HG03095 (cell line): ENCODE results near the gene SUB1.
"Not testable (repeated sequence)": the region's sequence is repeated elsewhere in the genome, so short reads cannot be mapped to it uniquely, and the experiment has no call there.

Experiments used
- ATAC-seq: cut with Tn5 transposase; IDR thresholded peaks from one replicate; pipeline ENCODE4 v1.9.1; 2021; ENCODE audit warnings: moderate library complexity; ENCODE audit not compliant: unreplicated experiment

Gene SUB1

DNA sequence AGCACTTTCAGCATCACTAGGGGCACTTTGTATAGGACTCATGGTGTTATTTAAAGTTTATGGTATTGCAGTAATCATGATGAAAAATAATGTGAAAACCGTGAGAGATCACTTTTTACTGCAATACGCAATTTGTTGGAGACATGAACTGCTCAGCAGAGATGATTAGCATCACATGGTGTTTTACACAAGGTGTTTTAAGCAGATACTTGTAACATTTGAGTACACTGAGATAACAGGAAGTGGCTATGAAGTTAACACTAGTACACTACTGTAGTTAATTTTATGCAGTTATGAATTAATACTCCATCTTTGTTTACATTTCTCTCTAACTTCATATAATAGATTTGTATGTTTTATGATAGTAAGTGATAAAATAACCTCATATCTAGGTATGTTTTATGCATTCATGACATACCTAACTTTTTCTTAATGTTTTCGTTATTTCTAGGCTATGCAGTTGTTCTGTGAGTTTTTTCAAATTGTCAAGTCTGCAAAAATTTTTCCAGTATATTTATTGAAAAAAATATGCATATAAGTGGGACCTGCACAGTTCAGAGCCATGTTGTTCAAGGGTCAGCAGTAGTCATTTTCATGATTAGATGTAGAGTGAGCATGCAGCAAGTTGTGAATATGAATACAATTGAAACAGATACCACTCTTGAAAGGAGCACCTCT is 13.0 kb downstream of the SUB1 start:
- no peak for ATAC-seq

DNA sequence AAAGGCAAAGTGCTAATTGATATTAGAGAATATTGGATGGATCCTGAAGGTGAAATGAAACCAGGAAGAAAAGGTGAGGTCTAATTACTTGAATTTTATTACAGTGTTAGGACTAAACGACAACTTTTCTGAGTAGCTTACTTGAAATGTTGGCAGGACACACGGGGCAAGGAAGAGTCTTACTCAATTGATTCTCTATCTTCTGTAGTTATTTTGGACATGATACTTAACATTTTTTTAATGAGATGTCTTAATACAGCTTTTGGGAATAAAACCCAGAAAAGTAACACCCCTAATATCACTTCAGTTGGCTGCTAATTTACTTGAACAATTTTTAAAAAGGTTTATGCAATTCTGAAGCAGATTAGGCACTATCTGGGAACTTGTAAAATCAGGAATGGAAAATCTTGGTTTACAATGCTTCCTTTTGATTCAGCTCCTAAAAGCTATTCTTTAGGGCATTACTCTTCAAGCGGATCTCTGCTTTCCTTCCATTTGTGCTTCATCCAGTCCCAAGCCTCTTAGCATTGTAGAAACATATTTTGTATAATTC is 13.7 kb downstream of the SUB1 start:
- ATAC-seq = no peak

DNA sequence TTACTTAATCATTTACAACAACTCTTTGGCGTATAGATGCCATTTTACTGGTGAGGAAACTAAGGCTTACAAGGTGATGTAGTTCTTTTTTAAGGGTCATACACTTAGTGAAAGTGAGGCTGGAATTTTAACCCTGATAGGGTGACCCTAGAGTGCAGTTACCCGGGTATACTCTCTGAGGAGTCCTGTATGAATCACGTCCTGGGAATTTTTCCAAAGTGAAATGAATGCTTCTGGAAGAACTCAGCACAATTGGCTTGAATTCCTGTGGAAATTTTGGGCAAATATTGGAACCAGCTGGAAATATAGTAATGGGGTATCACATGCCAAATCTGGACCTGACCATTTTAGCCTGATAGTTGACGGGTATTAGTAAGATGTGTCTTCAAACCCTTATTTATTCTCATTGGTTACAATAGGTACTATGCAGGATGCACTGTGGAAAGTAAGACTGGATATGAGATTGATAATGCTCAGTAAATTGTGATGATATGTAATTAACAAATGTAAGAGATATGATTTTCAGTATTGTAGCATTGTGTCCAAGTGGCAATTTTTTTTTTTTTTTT is 14.8 kb downstream of the SUB1 start:
- ATAC-seq = no peak

DNA sequence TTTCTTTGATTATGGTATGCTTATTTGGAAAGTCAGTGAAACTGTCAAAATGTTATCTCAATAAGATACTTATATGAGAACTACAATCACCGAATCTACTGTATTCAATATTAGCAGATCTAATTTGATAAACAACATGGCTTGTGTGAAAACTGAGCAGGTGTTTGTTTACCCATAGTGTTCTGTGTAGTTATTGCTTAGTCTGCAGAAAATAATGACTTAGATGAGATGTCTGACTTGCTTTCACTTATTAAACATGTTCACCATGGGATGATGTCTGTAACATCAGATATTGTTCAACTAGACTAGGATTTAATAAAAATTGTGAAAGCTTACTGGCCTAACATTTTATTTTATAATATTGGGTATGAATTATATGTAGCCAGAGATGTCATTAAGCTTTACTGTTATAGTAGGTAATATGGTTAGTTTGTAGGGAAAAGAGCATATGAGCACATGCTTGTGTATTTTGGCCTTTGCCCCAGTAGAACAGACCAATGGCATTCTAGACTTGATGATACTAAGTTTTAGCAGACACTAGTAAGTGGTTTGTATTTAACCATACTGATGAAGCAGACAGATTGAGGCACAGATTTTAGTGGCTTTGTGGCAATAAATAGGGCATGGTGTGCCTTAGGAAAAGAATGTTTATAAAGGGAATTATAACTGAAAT is 16.4 kb downstream of the SUB1 start:
- no peak for ATAC-seq

DNA sequence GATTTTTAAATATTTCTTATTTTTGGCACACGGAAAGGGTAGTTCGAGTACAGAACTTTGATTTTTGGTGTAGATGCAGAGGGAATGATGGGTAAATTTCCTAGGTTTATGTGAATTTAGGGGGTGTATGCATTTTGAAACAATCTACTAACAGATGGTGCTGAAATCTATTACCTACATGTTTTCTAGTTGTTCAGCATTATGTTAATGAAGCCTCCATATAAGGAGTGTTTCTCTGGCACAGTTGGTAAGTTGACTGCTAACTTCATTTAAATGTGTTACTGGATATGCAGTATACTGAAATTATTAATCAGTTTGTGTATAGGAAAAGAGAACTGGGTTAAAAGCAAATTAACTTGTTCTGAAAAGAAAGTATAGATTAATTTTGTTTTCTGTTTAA is 17.5 kb downstream of the SUB1 start:
- no peak for ATAC-seq

DNA sequence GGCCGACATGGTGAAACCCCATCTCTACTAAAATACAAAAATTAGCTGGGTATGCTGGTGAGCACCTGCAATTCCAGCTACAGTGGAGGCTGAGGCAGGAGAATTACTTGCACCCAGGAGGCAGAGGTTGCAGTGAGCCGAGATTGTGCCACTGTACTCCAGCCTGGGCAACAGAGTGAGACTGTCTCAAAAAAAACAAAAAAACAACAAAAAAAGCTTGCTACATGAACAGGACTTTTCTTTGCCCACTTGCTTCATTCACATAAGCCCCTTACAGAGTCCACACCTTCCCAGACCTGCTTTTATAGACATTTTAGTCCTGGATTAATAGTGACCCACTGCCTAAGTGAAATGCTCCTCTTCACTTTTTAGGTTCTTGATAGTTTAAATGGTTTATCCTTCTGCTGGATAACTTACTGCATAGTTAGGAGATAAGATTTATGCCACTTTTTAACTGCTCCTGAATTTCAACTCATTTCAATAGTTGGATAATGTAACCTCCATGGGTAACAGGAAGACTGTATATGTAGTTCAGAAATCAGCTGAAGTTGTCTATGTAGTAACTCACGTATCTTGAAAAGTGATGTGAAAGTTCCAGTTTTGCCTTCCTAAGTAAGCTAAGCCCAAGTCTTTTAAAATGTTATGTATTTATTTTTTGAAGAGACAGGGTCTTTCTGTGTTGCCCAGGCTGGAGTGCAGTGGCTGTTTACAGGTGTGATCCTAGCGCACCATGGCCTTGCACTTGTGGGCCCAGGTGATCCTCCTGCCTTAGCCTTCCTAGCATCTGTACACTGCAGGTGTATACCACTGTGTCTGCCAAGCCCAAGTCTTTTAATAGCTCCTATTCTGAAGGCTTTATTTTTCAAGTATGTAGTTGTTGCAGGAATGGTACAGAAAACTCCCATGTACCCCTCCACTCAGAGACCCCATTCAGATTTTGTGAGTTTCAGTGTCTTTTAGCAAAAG is 19.7 kb downstream of the SUB1 start:
- no peak for ATAC-seq

DNA sequence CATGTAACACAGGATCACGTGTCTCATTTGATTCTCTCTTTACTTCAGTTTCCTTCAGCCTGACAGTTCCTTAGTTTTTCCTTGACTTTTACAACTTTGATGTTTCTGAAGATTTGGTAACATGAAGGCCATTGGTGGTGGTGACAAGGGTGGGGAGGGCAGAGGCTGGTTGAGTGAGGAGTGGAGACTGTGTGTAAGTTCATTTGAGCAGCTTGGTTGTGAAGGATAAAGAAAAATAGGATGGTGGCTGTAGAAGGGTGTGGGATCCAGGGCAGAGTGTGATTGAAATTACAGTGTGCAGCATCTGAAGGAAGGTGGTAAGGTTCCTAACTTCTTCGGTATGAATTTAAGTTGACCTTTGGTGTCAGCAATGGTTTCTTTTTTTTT is 20.4 kb downstream of the SUB1 start:
- no peak for ATAC-seq

DNA sequence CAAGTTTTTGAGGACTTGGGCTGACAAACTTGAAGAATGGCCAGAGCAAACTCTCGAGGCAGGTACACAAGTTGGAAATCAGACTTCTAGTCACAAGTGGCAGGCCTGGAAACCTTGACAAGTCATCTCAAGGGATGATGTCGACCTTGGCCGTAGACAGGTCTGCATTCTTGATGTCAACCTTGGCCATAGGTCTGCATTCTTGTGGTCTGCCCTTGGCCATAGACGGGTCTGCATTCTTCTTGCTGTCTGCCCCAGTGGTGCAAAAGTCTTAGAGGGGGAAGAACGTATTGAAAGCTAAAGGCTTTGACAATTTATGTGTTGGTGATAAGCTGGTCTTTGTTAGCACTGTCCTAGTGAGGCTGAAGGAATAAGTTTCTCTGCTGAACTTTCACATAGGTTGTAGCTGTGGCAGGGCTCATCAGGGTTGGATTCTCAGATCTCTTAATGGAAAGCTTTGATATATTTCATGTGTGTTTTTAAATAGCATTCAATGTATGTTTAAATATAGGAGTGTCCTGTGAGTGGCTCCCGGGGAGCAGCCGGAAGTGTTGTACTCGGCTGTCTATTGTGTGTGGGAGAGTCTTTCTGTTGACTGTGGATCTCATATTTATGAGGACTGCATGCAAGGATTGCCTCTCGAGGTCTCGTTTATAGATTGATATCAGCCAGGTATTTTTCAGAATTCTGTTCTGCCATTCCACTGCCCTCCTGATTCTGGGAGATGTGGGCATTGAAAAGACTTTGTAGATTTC is 27.0 kb downstream of the SUB1 start:
- ATAC-seq = no peak

DNA sequence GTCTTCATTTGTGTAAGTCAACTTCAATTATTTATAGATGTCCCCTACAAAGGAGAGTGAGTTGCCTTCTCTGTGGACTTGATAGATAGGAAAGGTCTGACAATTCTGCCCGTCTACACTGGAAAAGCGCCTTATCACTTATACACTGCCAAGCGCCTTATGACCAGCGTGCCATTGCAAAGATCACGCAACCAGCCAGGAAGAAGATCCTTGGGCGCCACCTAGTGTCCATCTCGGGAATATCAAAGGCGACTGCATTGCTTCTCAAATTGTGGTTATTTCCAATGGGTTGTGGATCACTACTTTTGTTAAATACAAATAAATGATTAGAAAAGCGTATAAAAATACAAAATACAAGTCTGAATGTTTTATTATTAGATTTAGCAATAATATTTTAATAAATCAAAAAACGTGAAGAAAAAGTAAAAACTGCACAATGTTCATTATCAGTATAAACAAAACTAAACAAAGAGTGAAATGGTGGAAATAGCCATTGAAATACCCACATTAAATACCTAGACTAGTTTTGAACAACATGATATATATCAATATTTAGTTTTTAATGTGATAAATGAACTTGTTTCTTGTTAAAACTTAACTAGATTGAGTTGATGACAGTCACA is 27.8 kb downstream of the SUB1 start:
- ATAC-seq = peak; percentile 79

DNA sequence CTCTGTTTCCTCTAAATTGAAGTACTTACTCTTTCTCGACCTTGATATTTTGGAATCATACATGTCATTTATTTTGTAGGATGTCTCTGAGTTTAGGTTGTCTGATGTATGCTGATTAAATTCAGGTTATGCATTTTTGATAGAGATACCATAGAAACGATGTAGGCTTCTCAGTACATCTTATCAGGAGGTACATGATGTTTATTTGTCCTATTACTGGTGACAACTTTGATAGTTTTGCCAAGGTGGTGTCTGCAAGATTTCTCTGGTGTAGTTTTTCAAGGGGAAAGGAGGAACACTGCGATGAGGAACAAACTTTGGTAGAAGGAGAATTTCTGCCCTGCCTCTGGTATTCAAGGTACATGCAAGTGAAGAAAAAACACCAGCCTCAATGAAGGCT is 29.9 kb downstream of the SUB1 start:
- no peak for ATAC-seq

DNA sequence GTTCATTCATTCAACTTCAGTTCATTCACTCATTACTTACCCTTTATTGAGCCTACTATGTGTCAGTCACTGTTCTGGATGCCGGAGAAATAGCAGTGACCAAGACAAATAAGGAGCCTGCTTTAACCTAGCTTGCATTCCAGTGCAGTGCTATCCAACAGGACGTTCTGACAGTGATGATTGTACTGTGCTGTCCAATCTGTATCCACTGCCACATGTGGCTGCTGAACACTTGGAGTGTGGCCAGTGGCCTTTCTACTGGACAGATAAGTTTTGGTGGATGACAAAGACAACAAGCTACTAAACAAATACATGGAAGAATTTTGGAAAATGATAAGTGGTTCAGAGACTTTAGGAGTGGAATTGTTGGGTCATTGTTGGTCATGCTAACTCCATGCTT is 33.6 kb downstream of the SUB1 start:
- no peak for ATAC-seq

DNA sequence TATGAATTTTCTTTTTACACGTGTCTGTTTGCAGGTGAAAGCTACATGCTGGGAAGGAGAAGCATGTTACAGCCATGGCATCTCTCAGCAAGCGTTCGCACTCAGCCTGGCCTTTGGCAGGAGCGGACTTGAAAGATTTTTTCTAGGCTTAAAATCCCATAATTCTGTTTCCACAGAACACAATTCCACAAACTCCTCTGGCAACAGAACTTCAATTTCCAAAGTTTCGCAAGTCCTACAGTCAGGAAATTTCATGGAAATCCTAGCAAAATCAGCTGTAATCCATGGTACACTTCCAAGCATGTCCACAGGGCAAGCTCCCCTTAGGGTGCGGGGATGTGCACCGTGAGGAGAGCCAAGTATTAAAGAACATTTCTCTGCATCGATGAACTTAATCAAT is 35.9 kb downstream of the SUB1 start:
- ATAC-seq = no peak

DNA sequence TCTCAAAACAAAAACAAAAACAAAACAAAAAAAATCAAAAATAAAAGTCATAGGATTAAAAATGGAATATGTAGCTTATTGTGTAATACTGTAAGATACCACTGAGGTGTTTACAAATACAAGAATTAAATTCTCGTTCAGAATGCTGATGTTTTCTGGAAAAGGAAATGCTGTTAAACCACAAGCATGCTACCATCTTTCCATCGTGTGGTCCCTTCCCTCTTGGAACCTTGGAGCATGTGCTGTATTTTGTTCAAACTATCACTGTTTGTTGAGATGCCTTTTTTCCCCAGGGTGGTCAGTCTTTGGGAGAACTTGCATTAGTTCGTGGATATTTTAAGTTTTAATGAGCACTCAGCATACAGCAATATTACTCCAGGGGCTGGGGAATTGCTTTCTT is 39.7 kb downstream of the SUB1 start:
- ATAC-seq = no peak

DNA sequence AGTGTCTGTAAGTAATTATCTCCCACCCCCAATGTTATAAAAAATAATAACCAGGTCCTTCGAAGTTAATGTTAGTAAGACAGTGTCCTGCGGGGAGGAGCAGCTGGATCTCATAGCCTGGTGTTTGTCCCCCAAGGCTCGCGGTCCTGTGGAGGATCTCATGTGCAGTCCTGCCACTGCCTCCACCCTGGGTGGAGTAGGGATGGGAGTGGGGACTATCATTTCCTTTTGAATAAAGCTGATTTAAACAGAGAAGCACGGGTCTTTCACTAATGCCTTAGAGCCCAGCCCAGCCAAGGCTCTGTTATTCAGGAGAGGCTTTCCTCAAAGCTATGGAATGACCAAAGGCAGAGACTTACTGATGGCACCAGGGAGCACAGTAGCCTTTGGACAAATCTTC is 40.2 kb downstream of the SUB1 start:
- ATAC-seq = no peak

DNA sequence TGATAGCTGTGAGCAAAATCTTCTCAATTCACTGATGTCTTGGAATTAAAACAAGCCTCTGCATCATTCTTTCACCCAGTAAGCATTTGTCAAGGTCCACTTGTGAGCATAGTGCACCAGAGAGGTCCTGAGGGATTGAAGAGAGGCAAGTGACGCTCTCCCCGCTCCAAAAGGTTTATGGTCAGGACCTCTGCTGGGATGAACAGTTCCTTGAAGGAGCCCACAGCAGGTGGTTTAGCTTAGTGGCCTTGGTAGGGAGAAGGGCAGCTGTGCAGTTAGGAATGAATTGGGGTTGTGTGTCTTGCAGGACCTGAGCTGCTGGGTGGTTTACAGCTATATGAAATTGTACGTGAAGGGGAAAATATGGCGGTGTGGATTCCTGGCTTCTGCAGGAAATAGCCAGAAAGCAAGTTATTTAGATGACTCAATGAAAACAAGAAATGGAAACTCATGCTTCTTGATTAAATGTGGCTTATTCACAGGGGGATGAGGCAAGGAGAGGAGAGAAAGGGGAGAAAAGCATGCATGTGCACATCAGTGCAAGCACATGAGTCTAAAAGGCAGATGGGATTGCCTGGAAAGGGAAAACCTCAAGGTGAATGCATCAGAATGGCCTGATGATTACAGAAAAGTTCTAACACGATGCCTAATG is 42.0 kb downstream of the SUB1 start:
- ATAC-seq = no peak

DNA sequence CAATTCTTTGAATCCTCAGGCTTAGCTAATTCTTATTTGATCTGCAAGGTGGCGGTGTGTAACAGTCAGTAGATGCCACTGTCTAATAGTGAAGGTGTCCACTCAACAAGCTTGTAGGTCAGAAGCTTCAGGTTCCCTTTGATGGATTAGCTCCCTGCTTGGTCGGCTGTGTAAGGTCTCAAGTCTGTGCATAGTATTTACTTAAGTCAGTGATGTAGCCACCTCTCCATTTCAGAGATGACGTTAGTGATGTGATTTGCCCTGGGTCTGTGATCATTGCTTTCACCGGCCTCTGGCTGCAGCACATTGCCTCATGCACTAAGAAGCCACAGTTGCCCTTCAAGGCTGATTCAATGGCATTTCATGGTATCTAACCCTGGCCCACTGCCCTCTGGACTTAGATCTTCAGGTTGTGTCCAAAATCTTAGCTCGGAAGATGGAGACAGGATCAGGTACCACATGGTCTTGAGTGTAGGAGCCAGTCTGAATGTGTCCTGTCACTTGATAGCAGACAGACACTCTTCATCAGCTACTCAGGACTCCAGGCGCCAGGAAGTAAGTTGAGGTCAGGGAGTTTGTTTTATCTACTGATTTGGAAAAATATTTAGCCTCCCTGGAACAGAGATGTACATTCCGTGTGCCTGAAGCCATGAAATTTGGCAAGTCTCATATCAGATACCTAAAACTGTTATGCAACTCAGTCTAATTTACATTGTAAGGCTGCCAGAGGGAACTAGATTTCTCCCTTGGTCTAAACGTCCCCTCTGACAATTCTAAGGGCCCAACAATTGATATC is 42.9 kb downstream of the SUB1 start:
- ATAC-seq = no peak

DNA sequence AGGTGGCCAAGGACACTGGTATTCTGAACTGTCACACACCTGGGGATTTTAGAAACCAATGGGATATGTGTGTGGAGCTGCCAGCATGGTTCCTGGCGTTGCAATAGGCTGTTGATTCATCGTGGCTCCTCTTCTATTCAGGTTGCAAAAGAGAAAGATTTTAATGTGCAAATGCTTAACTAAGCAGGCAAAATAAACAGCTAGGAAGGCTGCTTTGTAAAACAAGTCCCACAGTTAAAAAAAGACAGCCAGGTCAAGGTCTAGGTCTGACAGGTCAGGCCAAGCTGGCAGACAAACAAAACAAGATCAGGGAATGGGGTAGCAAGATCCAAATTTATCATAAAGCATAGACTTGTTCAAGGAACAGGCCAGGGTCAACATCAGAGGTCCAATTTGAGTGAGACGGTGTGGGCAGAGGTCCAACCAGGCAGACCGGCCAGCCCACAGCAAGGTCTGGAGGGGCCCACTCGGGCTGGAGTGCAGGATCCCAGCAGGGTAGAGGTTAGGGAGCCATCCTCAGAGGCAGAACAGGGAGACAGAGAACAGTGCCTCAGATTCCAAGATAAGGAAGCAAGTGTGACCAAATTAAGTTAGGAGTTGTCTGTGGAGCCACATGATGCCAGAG is 45.6 kb downstream of the SUB1 start:
- no peak for ATAC-seq

DNA sequence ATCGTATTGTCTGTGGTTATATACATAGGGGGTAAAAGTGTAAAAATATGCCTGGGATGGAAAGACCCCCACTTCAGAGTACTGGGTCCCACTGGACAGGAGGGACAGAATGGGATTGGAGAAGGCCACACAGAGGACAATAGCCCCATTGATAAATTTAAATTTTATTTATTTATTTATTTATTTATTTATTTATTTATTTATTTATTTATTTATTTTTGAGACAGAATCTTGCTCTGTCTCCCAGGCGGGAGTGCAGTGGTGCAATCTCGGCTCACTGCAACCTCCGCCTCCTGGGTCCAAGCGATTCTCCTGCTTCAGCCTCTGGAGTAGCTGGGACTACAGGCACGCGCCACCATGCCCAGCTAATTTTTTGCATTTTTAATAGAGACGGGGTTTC is 47.7 kb downstream of the SUB1 start:
- ATAC-seq = not testable (repeated sequence)
